ENCODE data around the gene PLEKHM2.
"Not testable (repeated sequence)": the region's sequence is repeated elsewhere in the genome, so short reads cannot be mapped to it uniquely, and the experiment has no call there.

Gene PLEKHM2

GRCh38 chr1:15676688-15677661 lies 7.1 kb upstream of the PLEKHM2 start:
- no peak for DNase-seq (ENCODE audit: low read depth in 2 of 2, low spot score in 1 of 2)

GRCh38 chr1:15678578-15678977 lies 5.5 kb upstream of the PLEKHM2 start:
- DNase-seq (ENCODE audit: low read depth in 2 of 2, low spot score in 1 of 2), result no peak

- DNase-seq (ENCODE audit: low read depth in 2 of 2, low spot score in 1 of 2), result no peak
Observed at GRCh38 chr1:15680131-15680530, 4.0 kb upstream of the PLEKHM2 start.

GRCh38 chr1:15680561-15681348 lies 3.4 kb upstream of the PLEKHM2 start:
- DNase-seq (ENCODE audit: low read depth in 2 of 2, low spot score in 1 of 2), result no peak

GRCh38 chr1:15681349-15682292 lies 2.5 kb upstream of the PLEKHM2 start:
- no peak for DNase-seq (ENCODE audit: low read depth in 2 of 2, low spot score in 1 of 2)

DNA sequence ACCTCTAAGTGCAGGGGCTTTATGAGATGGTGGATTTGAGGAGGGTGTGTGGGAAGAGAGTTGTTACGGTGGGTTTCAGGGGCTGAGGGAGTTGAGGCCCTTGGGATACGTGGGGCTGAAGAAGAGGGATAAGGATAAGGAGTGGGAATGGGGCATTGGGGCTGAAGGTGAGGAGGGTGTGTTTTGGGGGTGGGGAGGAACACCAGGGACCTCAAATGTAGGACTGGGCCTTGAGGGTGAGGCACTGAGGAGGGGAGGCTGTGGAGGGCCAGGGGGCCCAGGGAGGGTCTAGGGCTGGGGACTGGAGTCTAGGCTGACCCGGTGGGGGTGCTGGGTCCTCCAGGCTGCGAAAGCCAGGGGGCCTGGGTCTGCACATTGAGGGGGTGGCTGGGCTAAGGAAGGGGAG lies 1.2 kb upstream of the PLEKHM2 start:
- no peak for DNase-seq (ENCODE audit: low read depth in 2 of 2, low spot score in 1 of 2)

- DNase-seq (ENCODE audit: low read depth in 2 of 2, low spot score in 1 of 2), result no peak
Observed at GRCh38 chr1:15683345-15684039, 628 bp upstream of the PLEKHM2 start.

- no peak for DNase-seq (ENCODE audit: low read depth in 2 of 2, low spot score in 1 of 2)
Observed at GRCh38 chr1:15684468-15685291, 560 bp downstream of the PLEKHM2 start.

DNA sequence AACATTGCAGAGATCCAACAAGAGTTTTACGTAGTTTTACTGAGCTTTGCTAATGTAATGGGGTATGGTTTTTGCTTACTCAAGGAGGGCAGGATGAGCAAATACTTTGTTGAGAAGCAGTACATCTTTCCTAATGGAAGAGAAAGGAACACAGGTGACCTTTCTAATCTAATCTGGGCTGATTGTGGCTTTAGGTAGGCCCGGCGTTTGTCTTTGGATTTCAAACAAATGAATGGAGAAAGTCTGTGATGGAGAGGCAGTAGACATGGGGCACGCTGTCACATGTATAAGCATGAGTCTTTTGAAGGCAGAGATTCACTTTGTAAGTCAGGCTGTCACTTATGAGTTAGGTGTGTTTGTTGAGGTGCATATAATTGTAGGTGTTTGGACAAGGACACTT lies 1.7 kb downstream of the PLEKHM2 start:
- no peak for DNase-seq (ENCODE audit: low read depth in 2 of 2, low spot score in 1 of 2)

DNA sequence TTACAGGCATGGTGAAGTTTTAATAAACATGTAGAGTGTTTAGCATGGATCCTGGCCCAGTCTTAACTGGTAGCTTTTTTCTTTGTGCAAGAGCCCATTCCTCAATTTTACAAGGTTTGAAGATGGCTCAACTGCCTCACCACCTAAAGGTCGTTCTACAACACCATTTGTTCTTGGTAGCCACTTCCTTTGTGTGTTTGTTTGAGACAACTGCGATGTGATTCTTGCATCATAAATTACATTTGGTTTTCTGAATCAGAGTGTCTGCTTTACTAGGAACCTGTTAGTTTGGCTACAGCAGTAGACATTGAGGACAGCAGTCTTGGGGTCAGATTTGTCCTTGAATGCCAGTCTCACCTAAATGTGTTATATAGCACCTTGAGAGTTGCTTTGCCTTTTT lies 3.3 kb downstream of the PLEKHM2 start:
- DNase-seq (ENCODE audit: low read depth in 2 of 2, low spot score in 1 of 2), result no peak

DNA sequence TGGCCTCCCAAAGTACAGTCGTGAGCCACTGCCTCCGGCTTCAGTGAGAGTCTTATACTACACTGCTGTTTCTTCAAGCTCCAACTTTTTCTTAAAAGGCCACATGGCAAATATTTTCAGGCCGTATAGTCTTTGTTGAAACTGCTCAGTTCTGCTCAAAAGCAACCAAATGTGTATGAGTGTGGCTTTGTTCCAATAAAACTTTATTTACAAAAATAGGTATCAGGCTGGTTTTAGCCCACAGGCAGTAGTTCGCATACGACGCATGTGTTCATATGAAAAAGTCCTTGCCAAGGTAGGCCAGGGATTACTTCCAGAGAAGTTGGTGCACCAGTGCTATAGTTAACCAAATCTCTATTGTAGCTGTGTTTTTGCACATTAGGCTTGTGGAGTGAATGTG lies 6.2 kb downstream of the PLEKHM2 start:
- DNase-seq (ENCODE audit: low read depth in 2 of 2, low spot score in 1 of 2), result no peak

GRCh38 chr1:15691434-15692032 lies 7.4 kb downstream of the PLEKHM2 start:
- DNase-seq (ENCODE audit: low read depth in 2 of 2, low spot score in 1 of 2), result no peak

DNA sequence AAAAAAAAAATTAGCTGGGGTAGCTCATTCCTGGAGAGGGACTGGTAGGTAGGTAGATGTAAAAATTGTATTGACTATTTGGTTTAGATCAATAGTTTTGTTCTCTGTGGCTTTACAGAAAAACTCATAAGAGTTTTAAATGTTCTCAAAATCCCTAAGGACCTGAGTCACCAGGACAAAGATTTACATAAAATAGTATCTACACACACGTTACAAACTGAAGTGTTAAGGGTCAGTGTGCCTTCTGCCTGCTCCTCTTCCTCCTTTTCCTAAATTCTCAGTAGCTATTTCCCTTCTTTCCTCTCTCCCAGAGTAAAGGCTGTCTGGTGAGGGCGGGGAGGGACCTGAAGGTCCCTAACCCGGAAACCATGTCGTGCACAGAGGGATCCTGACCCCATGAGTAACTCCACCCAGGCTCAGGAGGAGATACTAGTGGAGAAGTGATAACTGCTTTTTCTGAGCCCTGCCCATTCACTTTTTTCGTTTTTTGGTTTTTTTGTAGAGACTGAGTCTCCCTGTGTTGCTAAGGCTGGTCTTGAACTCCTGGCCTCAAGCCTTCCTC lies 8.1 kb downstream of the PLEKHM2 start:
- DNase-seq (ENCODE audit: low read depth in 2 of 2, low spot score in 1 of 2), result no peak

DNA sequence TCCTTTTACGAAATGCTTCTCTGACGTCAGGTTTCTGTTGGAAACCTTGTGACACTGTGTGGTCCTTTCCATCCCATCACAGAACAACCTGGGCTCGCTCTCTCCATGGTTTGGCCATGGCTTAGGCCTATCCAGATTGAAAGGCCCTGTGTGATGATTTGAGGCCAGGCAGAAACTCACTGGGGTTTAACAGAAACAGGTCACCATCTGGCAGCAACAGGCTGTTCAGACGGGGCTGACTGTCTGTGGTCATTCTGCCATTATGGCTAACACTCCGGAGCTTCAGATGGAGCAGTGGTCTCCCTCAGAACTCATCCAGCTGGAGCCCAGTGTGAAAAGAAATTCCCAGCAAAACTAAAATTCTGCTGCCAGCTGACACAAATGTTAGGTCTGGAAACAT lies 9.3 kb downstream of the PLEKHM2 start:
- no peak for DNase-seq (ENCODE audit: low read depth in 2 of 2, low spot score in 1 of 2)

DNA sequence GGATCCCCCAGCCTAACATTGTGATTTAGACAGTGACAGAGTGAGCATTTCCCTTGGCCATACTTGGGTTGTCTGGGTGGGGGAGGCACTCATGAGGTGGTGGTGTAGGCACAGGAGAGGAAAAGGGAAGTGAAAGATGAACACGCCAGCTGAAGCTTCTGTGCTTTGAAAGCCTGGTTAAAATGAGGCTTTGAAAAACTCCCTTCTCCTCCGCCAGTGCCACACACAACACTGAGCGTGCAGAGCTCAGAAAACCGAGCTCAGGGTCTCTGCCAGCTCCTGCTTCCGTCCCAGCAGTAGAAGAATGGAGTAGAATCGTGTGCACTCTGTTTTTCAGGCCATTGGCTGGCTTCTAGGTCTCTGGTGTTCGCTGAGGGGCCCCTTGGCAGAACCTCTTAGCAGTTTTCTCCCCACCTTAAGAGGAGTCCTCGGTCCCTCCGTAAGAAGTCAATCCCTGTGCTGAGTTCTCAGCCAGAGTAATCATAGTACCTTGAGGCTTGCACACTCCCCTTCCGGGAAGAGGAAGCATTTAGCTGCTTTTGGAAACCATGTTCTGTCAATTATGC lies 12.9 kb downstream of the PLEKHM2 start:
- DNase-seq (ENCODE audit: low read depth in 2 of 2, low spot score in 1 of 2), result no peak

DNA sequence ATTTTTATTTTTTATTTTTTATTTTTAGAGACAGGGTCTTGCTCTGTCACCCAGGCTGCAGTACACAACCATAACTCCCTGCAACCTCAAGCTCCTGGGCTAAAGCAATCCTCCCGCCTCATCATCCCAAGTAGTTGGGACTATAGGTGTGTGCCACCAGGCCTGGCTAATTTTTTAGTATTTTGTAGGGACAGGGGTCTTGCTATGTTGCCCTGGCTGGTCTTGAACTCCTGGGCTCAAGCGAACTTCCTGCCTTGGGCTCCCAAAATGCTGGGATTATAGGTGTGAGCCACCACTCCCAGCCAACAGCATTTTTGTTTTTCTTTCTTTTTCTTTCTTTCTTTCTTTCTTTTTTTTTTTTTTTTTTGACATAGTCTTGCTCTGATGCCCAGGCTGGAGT lies 14.1 kb downstream of the PLEKHM2 start:
- no peak for DNase-seq (ENCODE audit: low read depth in 2 of 2, low spot score in 1 of 2)

- DNase-seq (ENCODE audit: low read depth in 2 of 2, low spot score in 1 of 2), result not testable (repeated sequence)
Observed at GRCh38 chr1:15699321-15699720, 15.2 kb downstream of the PLEKHM2 start.

DNA sequence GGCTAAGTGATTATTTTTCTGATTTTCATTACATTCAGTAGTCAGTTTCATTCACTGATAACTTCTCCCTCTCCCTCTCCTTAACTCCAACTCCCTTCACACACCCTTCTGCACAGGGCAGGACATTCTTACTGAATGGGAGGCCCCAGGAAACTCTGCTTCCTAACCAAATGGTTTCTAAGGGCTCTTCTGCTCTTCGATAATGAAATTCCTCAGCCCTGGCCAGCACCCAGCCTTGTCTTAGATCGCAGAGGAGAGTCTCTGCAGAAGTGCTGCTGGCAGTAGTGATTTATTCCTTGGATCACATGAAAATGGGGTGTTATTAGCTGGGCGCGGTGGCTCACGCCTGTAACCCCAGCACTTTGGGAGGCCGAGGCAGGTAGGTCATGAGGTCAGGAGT lies 16.4 kb downstream of the PLEKHM2 start:
- DNase-seq (ENCODE audit: low read depth in 2 of 2, low spot score in 1 of 2), result no peak

GRCh38 chr1:15701784-15702183 lies 17.7 kb downstream of the PLEKHM2 start:
- no peak for DNase-seq (ENCODE audit: low read depth in 2 of 2, low spot score in 1 of 2)

Data from stimulated activated CD8-positive, alpha-beta memory T cell treated with anti-CD3 and anti-CD28 coated beads, Interleukin-4, amount 100 ng/mL, for 4 hours (primary cell).